Liver (tissue), 9 donors: ENCODE results near the gene IPMK. TPM values are rescaled to one million over a fixed set of nuclear protein-coding genes. Genes with fewer than 3 reads are reported as not detected.

Source experiments
- DNase-seq: peaks from one replicate; pipeline ENCODE4 v3.0.0-alpha.2; 2017; ENCODE audit warnings: low spot score
- H3K27ac ChIP-seq, 2 donors: one replicate each; pipeline ENCODE4 v1.7.0; 2013; ENCODE audit warnings: inconsistent platforms in 2 of 2, low read length in 2 of 2, control low read depth in 1 of 2, low read depth in 1 of 2, mild to moderate bottlenecking in 1 of 2
- H3K27me3 ChIP-seq, 4 donors: one replicate each; pipeline versions ENCODE4 v1.6.1 to v1.7.0; 2013; ENCODE audit warnings: low read length in 3 of 4, inconsistent platforms in 1 of 4, mild to moderate bottlenecking in 1 of 4, moderate library complexity in 1 of 4; ENCODE audit not compliant: control insufficient read depth in 4 of 4, insufficient read depth in 4 of 4
- H3K36me3 ChIP-seq, 4 donors: one replicate each; pipeline versions ENCODE4 v1.6.1 to v1.7.0; 2013; ENCODE audit warnings: low read length in 3 of 4, mild to moderate bottlenecking in 3 of 4, low read depth in 1 of 4, moderate library complexity in 1 of 4; ENCODE audit not compliant: control insufficient read depth in 4 of 4, insufficient read depth in 3 of 4
- H3K4me1 ChIP-seq, 4 donors: one replicate each; pipeline versions ENCODE4 v1.6.1 to v1.7.0; 2013; ENCODE audit warnings: low read length in 3 of 4, mild to moderate bottlenecking in 3 of 4, moderate library complexity in 1 of 4; ENCODE audit not compliant: control insufficient read depth in 4 of 4, insufficient read depth in 4 of 4
- H3K4me3 ChIP-seq, 3 donors: one replicate each; pipeline versions ENCODE4 v1.6.1 to v1.7.0; 2013; ENCODE audit warnings: low read length in 3 of 3, control low read depth in 1 of 3, low read depth in 1 of 3, mild to moderate bottlenecking in 1 of 3
- H3K9ac ChIP-seq, 2 donors: one replicate each; pipeline ENCODE4 v1.7.0; 2013; ENCODE audit warnings: low read length in 2 of 2, mild to moderate bottlenecking in 2 of 2, moderate library complexity in 2 of 2, control low read depth in 1 of 2, low read depth in 1 of 2
- H3K9me3 ChIP-seq, 4 donors: one replicate each; pipeline versions ENCODE4 v1.6.1 to v1.7.0; 2013; ENCODE audit warnings: low read length in 3 of 4; ENCODE audit not compliant: control insufficient read depth in 4 of 4
- ATF3 ChIP-seq: IDR thresholded peaks from 2 replicates; pipeline ENCODE4 v1.6.1; 2016; ENCODE audit warnings: antibody characterized with exemption
- CTCF ChIP-seq: fragments of 150-350 bp; IDR thresholded peaks from 2 replicates; pipeline ENCODE4 v1.5.1; 2017; ENCODE audit warnings: improper control_type of control experiment, low read depth, low read length; ENCODE audit not compliant: missing input control
- EGR1 ChIP-seq, 2 donors: IDR thresholded peaks; 2 replicates each; pipeline ENCODE4 v1.6.1; 2016 to 2018; ENCODE audit warnings: antibody characterized with exemption in 2 of 2, low read depth in 2 of 2
- FOXA1 ChIP-seq: IDR thresholded peaks from 2 replicates; pipeline ENCODE4 v1.6.1; 2016; ENCODE audit warnings: antibody characterized with exemption
- FOXA2 ChIP-seq: IDR thresholded peaks from 2 replicates; pipeline ENCODE4 v1.6.1; 2016; ENCODE audit warnings: antibody characterized with exemption
- GABPA ChIP-seq, 2 donors: IDR thresholded peaks in 1 of 2; conservative IDR thresholded peaks in 1 of 2; 2 replicates each; pipeline ENCODE4 v1.6.1; 2016; ENCODE audit warnings: antibody characterized with exemption in 2 of 2, mild to moderate bottlenecking in 1 of 2, moderate library complexity in 1 of 2
- HNF4A ChIP-seq, 2 donors: conservative IDR thresholded peaks; 2 replicates each; pipeline ENCODE4 v1.6.1; 2016; ENCODE audit warnings: antibody characterized with exemption in 2 of 2, mild to moderate bottlenecking in 2 of 2
- HNF4G ChIP-seq: IDR thresholded peaks from 2 replicates; pipeline ENCODE4 v1.6.1; 2016; ENCODE audit warnings: antibody characterized with exemption
- JUND ChIP-seq, 2 donors: IDR thresholded peaks; 2 replicates each; pipeline ENCODE4 v1.6.1; 2016; ENCODE audit warnings: antibody characterized with exemption in 2 of 2
- MAX ChIP-seq: IDR thresholded peaks from 2 replicates; pipeline ENCODE4 v1.6.1; 2016; ENCODE audit warnings: antibody characterized with exemption
- NR2F2 ChIP-seq: IDR thresholded peaks from 2 replicates; pipeline ENCODE4 v1.6.1; 2016; ENCODE audit warnings: antibody characterized with exemption
- RXRA ChIP-seq, 2 donors: IDR thresholded peaks; 2 replicates each; pipeline ENCODE4 v1.6.1; 2017 to 2018; ENCODE audit warnings: antibody characterized with exemption in 2 of 2, mild to moderate bottlenecking in 1 of 2
- SP1 ChIP-seq: IDR thresholded peaks from 2 replicates; pipeline ENCODE4 v1.6.1; 2018; ENCODE audit warnings: antibody characterized with exemption, mild to moderate bottlenecking
- TAF1 ChIP-seq: conservative IDR thresholded peaks from 2 replicates; pipeline ENCODE4 v1.6.1; 2016; ENCODE audit warnings: antibody characterized with exemption, mild to moderate bottlenecking
- YY1 ChIP-seq: IDR thresholded peaks from 2 replicates; pipeline ENCODE4 v1.6.1; 2016; ENCODE audit warnings: antibody characterized with exemption, mild to moderate bottlenecking
- ZBTB33 ChIP-seq: IDR thresholded peaks from 2 replicates; pipeline ENCODE4 v1.6.1; 2016; ENCODE audit warnings: antibody characterized with exemption
- WGBS: extraction: QIAGEN DNeasy Blood & Tissue Kit; methylation state at CpG from one replicate; pipeline ENCODE4 v1.1.7; 2013; 5-methylcytosine and 5-hydroxymethylcytosine counted together
- polyA plus RNA-seq, 2 donors: library from polyadenylated mRNA; stranded (reverse) in 1 of 2; unstranded in 1 of 2; fragments of 200-250 nt in 1 of 2; fragments of >200 nt in 1 of 2; fragmentation: Nextera tagmentation in 1 of 2; extraction: Ambion mirVana in 1 of 2; gene quantifications; one replicate each; pipeline versions ENCODE4 v1.2.1 to v1.2.3, GENCODE V29; 2013 to 2015
- total RNA-seq, 2 donors: library from RNA; depleted of rRNA; stranded (reverse); fragments of >200 nt; gene quantifications; one replicate each; pipeline ENCODE4 v1.2.3, GENCODE V29; 2014
- donor health status: healthy.
- donor health status: healthy.
- donor health status: healthy.
- donor health status: healthy.
- donor health status: healthy.

IPMK gene
- total and polyA plus RNA-seq, 4 donors = 1.4 to 5.2 (median 3.3) TPM

GRCh38 chr10:58240531-58240930 is 27.2 kb downstream of the IPMK start:
- Histone ChIP-seq H3K27me3 (no peaks in the 10 kb centered on the region), H3K9me3 (no peaks in the 10 kb centered on the region), H3K27ac (no peak overlapping the region), H3K9ac (no peak overlapping the region), H3K4me1 (peaks cover 0 to 2% (median 0%) of the 10 kb centered on the region in 4 donors), H3K36me3 (peaks cover 0 to 3% (median 2%) of the 10 kb centered on the region in 4 donors), H3K4me3 (no peak overlapping the region)
- DNase-seq = no peak
- TF ChIP-seq ZBTB33 (no peak), JUND (IDR thresholded peaks at IDR 0.05) (no peak), GABPA (IDR thresholded peaks at IDR 0.05 in 1 of 2, conservative IDR thresholded peaks at IDR 0.05 in 1 of 2) (no peak), HNF4G (no peak), HNF4A (conservative IDR thresholded peaks at IDR 0.05) (no peak), NR2F2 (no peak), EGR1 (IDR thresholded peaks at IDR 0.05; ENCODE audit: low read depth in 2 of 2) (no peak), MAX (no peak), TAF1 (no peak), SP1 (no peak), ATF3 (no peak), RXRA (IDR thresholded peaks at IDR 0.05) (no peak), FOXA1 (no peak), FOXA2 (no peak)
- WGBS = 89% methylated on average over 4 of the region's 4 CpGs

GRCh38 chr10:58239561-58240169 is 28.0 kb downstream of the IPMK start:
- no peak overlapping the region for H3K27ac ChIP-seq
- H3K9me3 ChIP-seq = no peaks in the 10 kb centered on the region
- H3K4me3 ChIP-seq = no peak overlapping the region
- 90% methylated on average over 5 of the region's 5 CpGs for WGBS
- H3K27me3 ChIP-seq = no peaks in the 10 kb centered on the region
- H3K4me1 ChIP-seq = no peaks in the 10 kb centered on the region
- peaks cover 0 to 3% (median 2%) of the 10 kb centered on the region in 4 donors for H3K36me3 ChIP-seq
- no peak for DNase-seq
- H3K9ac ChIP-seq = no peak overlapping the region
- TF ChIP-seq JUND (IDR thresholded peaks at IDR 0.05) (no peak), CTCF (no peak), SP1 (no peak), HNF4G (no peak), YY1 (no peak), FOXA2 (no peak), MAX (no peak), ZBTB33 (no peak), GABPA (IDR thresholded peaks at IDR 0.05 in 1 of 2, conservative IDR thresholded peaks at IDR 0.05 in 1 of 2) (no peak), ATF3 (no peak), HNF4A (conservative IDR thresholded peaks at IDR 0.05) (no peak), EGR1 (IDR thresholded peaks at IDR 0.05; ENCODE audit: low read depth in 2 of 2) (no peak), NR2F2 (no peak), FOXA1 (no peak)
